Rectal smooth muscle tissue (tissue), 1 donor: ENCODE measurements around the gene WWOX.

Experiments
- H3K27ac ChIP-seq: one replicate; pipeline ENCODE4 v1.7.0; 2013; ENCODE audit warnings: low read depth, low read length, inconsistent platforms
- H3K27me3 ChIP-seq: one replicate; pipeline ENCODE4 v1.7.0; 2013; ENCODE audit warnings: low read length; ENCODE audit not compliant: control insufficient read depth, insufficient read depth
- H3K36me3 ChIP-seq: one replicate; pipeline ENCODE4 v1.7.0; 2013; ENCODE audit warnings: low read length; ENCODE audit not compliant: control insufficient read depth, insufficient read depth
- H3K4me1 ChIP-seq: one replicate; pipeline ENCODE4 v1.7.0; 2013; ENCODE audit warnings: low read length; ENCODE audit not compliant: control insufficient read depth, insufficient read depth
- H3K4me3 ChIP-seq: one replicate; pipeline ENCODE4 v1.7.0; 2013; ENCODE audit warnings: low read length
- H3K9ac ChIP-seq: one replicate; pipeline ENCODE4 v1.7.0; 2013; ENCODE audit warnings: low read length

Gene WWOX

GRCh38 chr16:78251115-78251514, 151.7 kb downstream of the WWOX start:
- Histone ChIP-seq H3K27me3 (no peaks in the 10 kb centered on the region), H3K27ac (no peak overlapping the region), H3K4me1 (no peaks in the 10 kb centered on the region), H3K36me3 (no peaks in the 10 kb centered on the region), H3K9ac (no peak overlapping the region), H3K4me3 (no peak overlapping the region)

DNA sequence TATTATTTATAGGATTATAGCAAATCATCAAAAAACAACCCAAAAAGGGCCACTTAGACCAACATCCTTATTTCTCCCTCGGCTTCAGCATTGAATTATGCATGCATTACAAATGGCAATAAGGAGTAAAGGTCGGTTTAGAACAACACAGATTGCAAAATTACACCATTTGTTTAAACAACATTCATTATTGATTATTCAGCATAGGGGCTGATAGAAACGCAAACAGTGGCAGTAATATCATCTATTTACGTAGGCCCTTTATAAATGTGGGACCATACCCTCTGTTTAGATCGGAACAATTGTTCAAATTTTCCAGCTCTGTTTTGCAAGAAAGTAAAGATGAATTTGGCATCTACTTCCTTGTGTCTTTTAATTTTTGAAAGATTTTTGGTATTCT, 153.3 kb downstream of the WWOX start:
- H3K27me3 ChIP-seq: no peaks in the 10 kb centered on the region

DNA sequence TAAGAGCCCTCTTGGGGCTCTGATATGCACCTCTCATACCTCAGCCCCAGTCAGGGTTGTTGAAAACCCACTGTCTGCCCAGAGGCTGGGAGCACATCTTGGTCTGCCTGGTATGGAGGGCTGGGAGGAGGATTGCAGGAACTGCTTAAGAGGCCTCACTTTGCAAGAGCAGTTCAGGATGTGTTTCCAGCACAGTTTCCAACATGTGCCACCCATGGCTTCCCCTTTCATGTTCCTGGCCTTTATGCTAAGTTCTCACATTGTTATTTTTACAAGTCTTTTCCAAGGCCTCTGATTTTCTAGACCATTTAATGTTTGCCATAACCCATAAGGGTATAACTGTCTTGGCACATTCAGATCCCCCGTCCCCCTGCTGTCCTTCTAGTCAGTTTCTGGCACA, 155.4 kb downstream of the WWOX start:
- H3K4me1 ChIP-seq: peaks cover 7% of the 10 kb centered on the region
- H3K27ac ChIP-seq: no peak overlapping the region
- H3K27me3 ChIP-seq: no peaks in the 10 kb centered on the region
- H3K9ac ChIP-seq: no peak overlapping the region
- no peak overlapping the region for H3K4me3 ChIP-seq
- H3K36me3 ChIP-seq: no peaks in the 10 kb centered on the region

More for the DNA sequence above, 153.3 kb downstream of the WWOX start:
- H3K4me1 ChIP-seq: peaks cover 3% of the 10 kb centered on the region
- no peak overlapping the region for H3K27ac ChIP-seq
- H3K9ac ChIP-seq: no peak overlapping the region
- H3K36me3 ChIP-seq: no peaks in the 10 kb centered on the region
- H3K4me3 ChIP-seq: no peak overlapping the region

- H3K27me3 ChIP-seq: no peaks in the 10 kb centered on the region
- no peak overlapping the region for H3K9ac ChIP-seq
- no peak overlapping the region for H3K27ac ChIP-seq
- H3K36me3 ChIP-seq: no peaks in the 10 kb centered on the region
- H3K4me3 ChIP-seq: no peak overlapping the region
- H3K4me1 ChIP-seq: peaks cover 7% of the 10 kb centered on the region
Measured at GRCh38 chr16:78256686-78257375, 157.4 kb downstream of the WWOX start.

DNA sequence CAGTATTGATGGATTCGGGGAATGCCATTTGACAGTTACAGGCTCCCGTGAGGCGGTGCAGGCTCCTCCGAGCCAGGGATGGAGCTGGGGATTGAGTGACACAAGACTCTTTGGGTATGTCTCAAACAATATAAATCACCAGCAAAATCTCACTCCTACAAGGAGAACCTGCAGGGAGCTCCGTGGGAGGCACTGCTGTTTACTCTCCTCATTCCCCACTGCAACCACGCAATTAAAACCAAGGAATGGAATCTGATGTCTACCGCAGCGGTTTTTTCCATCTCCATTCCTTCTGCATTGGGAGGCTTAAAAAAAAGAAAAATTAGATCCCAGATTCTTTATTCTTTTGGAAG, 157.9 kb downstream of the WWOX start:
- peaks cover 7% of the 10 kb centered on the region for H3K4me1 ChIP-seq
- H3K27ac ChIP-seq: no peak overlapping the region
- H3K36me3 ChIP-seq: no peaks in the 10 kb centered on the region
- H3K9ac ChIP-seq: no peak overlapping the region
- no peaks in the 10 kb centered on the region for H3K27me3 ChIP-seq
- H3K4me3 ChIP-seq: no peak overlapping the region

DNA sequence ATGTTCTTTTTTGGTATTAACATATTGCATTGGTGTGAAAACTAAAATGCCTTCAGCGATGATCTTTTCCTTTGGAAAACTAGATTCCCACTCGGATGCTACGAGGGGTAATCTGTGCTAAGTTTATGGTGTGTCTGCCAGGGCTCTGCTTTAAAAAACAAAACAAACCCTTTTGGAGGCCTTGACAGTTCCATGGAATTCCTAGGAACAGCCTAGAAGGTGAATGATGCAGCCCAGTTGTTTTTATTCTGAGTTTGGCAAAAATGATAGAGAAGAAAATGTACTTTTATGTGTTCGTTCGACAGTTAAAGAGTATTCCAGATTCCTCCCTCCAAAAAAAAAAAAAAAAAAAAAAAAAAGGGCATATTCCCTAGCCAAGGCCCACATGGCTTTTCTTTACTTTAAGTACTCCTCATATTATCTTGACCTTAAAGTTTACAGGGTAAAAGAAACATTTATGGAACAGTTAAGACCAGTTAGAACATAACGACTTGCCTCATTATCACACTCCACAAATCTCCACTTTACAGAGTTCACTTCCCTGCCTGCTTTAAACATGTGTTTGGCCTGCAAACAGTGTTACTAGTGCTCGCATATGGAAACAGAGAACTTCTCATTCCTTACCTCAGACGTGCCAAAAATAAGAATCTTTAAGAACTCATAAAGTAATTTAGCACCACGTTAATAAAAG, 159.1 kb downstream of the WWOX start:
- no peak overlapping the region for H3K4me3 ChIP-seq

DNA sequence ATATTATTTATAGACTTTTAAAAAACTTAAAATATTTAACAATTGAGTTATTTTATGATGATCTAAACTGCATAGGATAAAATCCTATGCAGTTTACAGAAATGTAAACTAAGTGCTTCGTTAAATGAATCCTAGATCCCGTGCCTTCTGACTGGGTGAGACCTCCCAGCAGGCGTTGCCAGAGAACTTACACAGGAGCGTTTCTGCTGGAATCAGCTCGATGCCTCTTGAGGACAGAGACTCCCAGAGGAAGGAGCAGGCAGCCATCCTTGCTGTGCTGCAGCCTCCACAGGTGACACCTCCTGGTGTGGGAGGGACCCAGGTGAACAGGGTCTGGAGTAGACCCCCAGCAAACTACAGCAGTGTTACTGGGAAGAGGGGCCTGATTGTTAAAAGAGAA, 160.4 kb downstream of the WWOX start:
- H3K27ac ChIP-seq: no peak overlapping the region
- no peak overlapping the region for H3K9ac ChIP-seq
- no peaks in the 10 kb centered on the region for H3K36me3 ChIP-seq
- H3K4me3 ChIP-seq: no peak overlapping the region
- H3K4me1 ChIP-seq: peaks cover 7% of the 10 kb centered on the region
- no peaks in the 10 kb centered on the region for H3K27me3 ChIP-seq

More for the DNA sequence above, 159.1 kb downstream of the WWOX start:
- H3K36me3 ChIP-seq: no peaks in the 10 kb centered on the region
- H3K9ac ChIP-seq: no peak overlapping the region
- no peak overlapping the region for H3K27ac ChIP-seq
- no peaks in the 10 kb centered on the region for H3K27me3 ChIP-seq
- peaks cover 7% of the 10 kb centered on the region for H3K4me1 ChIP-seq

DNA sequence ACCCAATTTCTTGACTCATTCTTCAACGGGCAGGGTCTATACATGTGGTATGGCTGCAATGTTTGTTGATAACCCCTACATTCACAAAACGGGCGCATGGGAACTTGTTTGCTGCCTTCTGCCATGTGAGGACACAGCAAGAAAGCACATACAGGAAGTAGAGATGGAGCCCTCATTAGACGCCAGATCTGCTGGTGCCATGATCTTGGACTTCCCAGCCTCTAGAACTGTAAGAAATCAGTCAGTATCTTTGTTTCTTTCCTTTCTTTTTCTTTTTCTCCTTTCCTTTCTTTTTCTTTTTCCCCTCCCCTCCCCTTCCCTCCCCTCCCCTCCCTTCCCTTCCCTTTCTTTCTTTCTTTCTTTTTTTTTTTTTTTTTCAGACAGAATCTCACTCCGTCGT, 165.2 kb downstream of the WWOX start:
- H3K27ac ChIP-seq: no peak overlapping the region
- H3K4me1 ChIP-seq: no peaks in the 10 kb centered on the region
- H3K9ac ChIP-seq: no peak overlapping the region
- H3K27me3 ChIP-seq: no peaks in the 10 kb centered on the region
- H3K4me3 ChIP-seq: no peak overlapping the region
- no peaks in the 10 kb centered on the region for H3K36me3 ChIP-seq

GRCh38 chr16:78269256-78269655, 169.8 kb downstream of the WWOX start:
- Histone ChIP-seq H3K27me3 (no peaks in the 10 kb centered on the region), H3K4me1 (no peaks in the 10 kb centered on the region), H3K4me3 (no peak overlapping the region), H3K36me3 (no peaks in the 10 kb centered on the region), H3K27ac (no peak overlapping the region), H3K9ac (no peak overlapping the region)

- H3K9ac ChIP-seq: no peak overlapping the region
- no peaks in the 10 kb centered on the region for H3K4me1 ChIP-seq
- no peak overlapping the region for H3K4me3 ChIP-seq
- H3K27ac ChIP-seq: no peak overlapping the region
- no peaks in the 10 kb centered on the region for H3K27me3 ChIP-seq
- H3K36me3 ChIP-seq: no peaks in the 10 kb centered on the region
Measured at GRCh38 chr16:78271981-78272380, 172.5 kb downstream of the WWOX start.

GRCh38 chr16:78274771-78275170, 175.3 kb downstream of the WWOX start:
- Histone ChIP-seq H3K27ac (no peak overlapping the region), H3K4me3 (no peak overlapping the region), H3K4me1 (no peaks in the 10 kb centered on the region)

GRCh38 chr16:78275420-78275819, 176.0 kb downstream of the WWOX start:
- no peak overlapping the region for H3K27ac ChIP-seq

More at GRCh38 chr16:78274771-78275170, 175.3 kb downstream of the WWOX start:
- H3K9ac ChIP-seq: no peak overlapping the region
- no peaks in the 10 kb centered on the region for H3K36me3 ChIP-seq
- no peaks in the 10 kb centered on the region for H3K27me3 ChIP-seq

More at GRCh38 chr16:78275420-78275819, 176.0 kb downstream of the WWOX start:
- H3K36me3 ChIP-seq: no peaks in the 10 kb centered on the region
- H3K9ac ChIP-seq: no peak overlapping the region
- no peak overlapping the region for H3K4me3 ChIP-seq
- H3K27me3 ChIP-seq: no peaks in the 10 kb centered on the region
- H3K4me1 ChIP-seq: no peaks in the 10 kb centered on the region
